CD14-positive monocyte (primary cell): Measurements from ENCODE around the gene NFKB2. TPM values are rescaled to one million over a fixed set of nuclear protein-coding genes. Genes with fewer than 3 reads are reported as not detected.

Experiments used
- DNase-seq, 3 donors: peaks; one replicate each; pipeline ENCODE4 v3.0.0-alpha.2; 2011 to 2022
- H2AFZ ChIP-seq: 2 replicates; pipeline ENCODE4 v1.6.0; 2012; ENCODE audit warnings: mild to moderate bottlenecking, low read depth, low read length, inconsistent platforms; ENCODE audit not compliant: insufficient read depth, poor library complexity, severe bottlenecking
- H3K27ac ChIP-seq, 2 donors: 1 replicate in 1 of 2; 2 replicates in 1 of 2; pipeline ENCODE4 v1.5.1; 2012 to 2013; ENCODE audit warnings: low read length in 2 of 2, control low read depth in 1 of 2, inconsistent platforms in 1 of 2, low read depth in 1 of 2, mild to moderate bottlenecking in 1 of 2
- H3K27me3 ChIP-seq, 2 donors: one replicate each; pipeline versions ENCODE4 v1.6.0 to v1.6.1; 2011 to 2013; ENCODE audit warnings: low read length in 2 of 2; ENCODE audit not compliant: control insufficient read depth in 2 of 2, insufficient read depth in 2 of 2
- H3K36me3 ChIP-seq, 2 donors: replicated peaks in 1 of 2; 1 replicate in 1 of 2; 2 replicates in 1 of 2; pipeline versions ENCODE4 v1.5.1 to v1.6.1; 2012 to 2013; ENCODE audit warnings: low read length in 2 of 2, control low read depth in 1 of 2, inconsistent platforms in 1 of 2, mild to moderate bottlenecking in 1 of 2; ENCODE audit not compliant: insufficient read depth in 2 of 2, control insufficient read depth in 1 of 2
- H3K4me1 ChIP-seq, 2 donors: 1 replicate in 1 of 2; 2 replicates in 1 of 2; pipeline versions ENCODE4 v1.5.1 to v1.6.1; 2012 to 2013; ENCODE audit warnings: low read length in 2 of 2, control low read depth in 1 of 2, inconsistent platforms in 1 of 2, mild to moderate bottlenecking in 1 of 2, moderate library complexity in 1 of 2; ENCODE audit not compliant: insufficient read depth in 2 of 2, control insufficient read depth in 1 of 2
- H3K4me2 ChIP-seq: replicated peaks from 2 replicates; pipeline ENCODE3; 2012; ENCODE audit warnings: low read length, moderate library complexity, mild to moderate bottlenecking; ENCODE audit not compliant: poor library complexity, severe bottlenecking; ENCODE audit errors: extremely low read depth
- H3K4me3 ChIP-seq, 3 experiments: fragments of 200-600 bp in 1 of 3; sonication (generic) in 1 of 3; replicated peaks in 1 of 3; 1 replicate in 2 of 3; 2 replicates in 1 of 3; pipeline ENCODE4 v1.5.1; 2011 to 2013; ENCODE audit warnings: low read length in 3 of 3, mild to moderate bottlenecking in 3 of 3, control low read depth in 2 of 3, low read depth in 2 of 3, inconsistent platforms in 1 of 3, moderate library complexity in 1 of 3
- H3K79me2 ChIP-seq: 2 replicates; pipeline ENCODE4 v1.6.0; 2012; ENCODE audit warnings: mild to moderate bottlenecking, control low read depth, inconsistent platforms, low read length, moderate library complexity; ENCODE audit not compliant: insufficient read depth
- H3K9ac ChIP-seq: 2 replicates; pipeline ENCODE4 v1.6.0; 2017; ENCODE audit warnings: low read length, mild to moderate bottlenecking; ENCODE audit not compliant: insufficient read depth, poor library complexity, severe bottlenecking
- H3K9me3 ChIP-seq, 2 donors: replicated peaks in 1 of 2; 1 replicate in 1 of 2; 2 replicates in 1 of 2; pipeline versions ENCODE4 v1.5.1 to v1.6.1; 2012 to 2013; ENCODE audit warnings: low read length in 2 of 2, control low read depth in 1 of 2; ENCODE audit not compliant: control insufficient read depth in 1 of 2, insufficient read depth in 1 of 2
- H4K20me1 ChIP-seq: 2 replicates; pipeline ENCODE4 v1.6.0; 2012; ENCODE audit warnings: mild to moderate bottlenecking, low read length, control low read depth, moderate library complexity; ENCODE audit not compliant: insufficient read depth
- H3K27ac Mint-ChIP-seq, 7 donors: one replicate each; pipeline ENCODE4 v1.8.0; 2020; ENCODE audit warnings: mild to moderate bottlenecking in 7 of 7, mixed read lengths in 7 of 7, moderate library complexity in 6 of 7, inconsistent platforms in 2 of 7
- H3K27me3 Mint-ChIP-seq, 3 donors: one replicate each; pipeline ENCODE4 v1.8.0; 2021 to 2022; ENCODE audit warnings: low read depth in 3 of 3, mild to moderate bottlenecking in 3 of 3, mixed read lengths in 3 of 3, moderate library complexity in 3 of 3, inconsistent platforms in 1 of 3
- H3K36me3 Mint-ChIP-seq, 2 donors: one replicate each; pipeline ENCODE4 v1.8.0; 2020; ENCODE audit warnings: mixed read lengths in 2 of 2, inconsistent platforms in 1 of 2, mild to moderate bottlenecking in 1 of 2
- H3K4me1 Mint-ChIP-seq: one replicate; pipeline ENCODE4 v1.8.0; 2020; ENCODE audit warnings: mild to moderate bottlenecking, mixed read lengths
- H3K4me3 Mint-ChIP-seq, 2 donors: one replicate each; pipeline ENCODE4 v1.8.0; 2020; ENCODE audit warnings: mild to moderate bottlenecking in 2 of 2, mixed read lengths in 2 of 2, moderate library complexity in 1 of 2
- H3K9me3 Mint-ChIP-seq, 7 donors: one replicate each; pipeline ENCODE4 v1.8.0; 2020 to 2022; ENCODE audit warnings: mixed read lengths in 7 of 7, mild to moderate bottlenecking in 6 of 7, moderate library complexity in 6 of 7, inconsistent platforms in 2 of 7
- WGBS: methylation state at CpG from one replicate; pipeline ENCODE4 v1.1.5; 2013; ENCODE audit warnings: missing lambda C conversion rate; ENCODE audit not compliant: insufficient coverage; 5-methylcytosine and 5-hydroxymethylcytosine counted together
- intact Hi-C, 2 donors: fragments of 100-400 bp; cut with micrococcal nuclease; formaldehyde crosslinking; loops; one replicate each; pipeline versions ENCODE4 v1.15.0 to v1.15.1; 2023
- polyA plus RNA-seq, 3 donors: library from polyadenylated mRNA; depleted of rRNA in 1 of 3; unstranded in 2 of 3; stranded (reverse) in 1 of 3; fragments of 300-500 nt in 2 of 3; fragments of >200 nt in 1 of 3; fragmentation: Illumina TruSeq in 2 of 3; gene quantifications; 1 replicate in 2 of 3; 2 replicates in 1 of 3; pipeline ENCODE4 v1.2.3, GENCODE V29; 2012 to 2021
- TF ChIP-seq, protein P1 (sequence below): fragments of 200-600 bp; IDR thresholded peaks from one replicate; pipeline ENCODE4 v1.8.0; 2022; ENCODE audit warnings: antibody characterized with exemption, mild to moderate bottlenecking

Gene NFKB2
- polyA plus RNA-seq, 3 donors, result 6.8 to 111 (median 15.0) TPM

DNA sequence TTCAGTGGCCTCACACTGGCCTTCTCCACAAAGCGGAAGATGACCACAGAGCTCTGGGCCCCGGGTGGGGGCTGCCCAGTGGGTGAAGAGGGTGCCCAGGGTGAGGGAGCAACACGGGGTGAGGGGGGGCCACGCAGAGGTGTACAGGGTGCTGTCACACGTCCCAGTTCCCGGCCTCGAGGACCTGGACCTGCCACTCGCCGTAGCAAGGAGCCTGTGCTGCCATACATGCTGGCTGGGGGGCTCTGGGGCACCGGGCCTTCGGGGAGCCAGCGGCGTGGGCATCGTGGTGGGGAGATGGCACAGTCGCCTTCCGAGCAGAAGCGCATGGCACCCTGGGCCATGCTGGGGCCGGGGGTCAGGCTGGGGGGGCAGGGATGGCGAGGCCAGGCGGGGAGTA lies 21.2 kb downstream of the NFKB2 start:
- Histone ChIP-seq H3K27me3 (peaks cover 19 to 49% of the 10 kb centered on the region in 2 donors), H3K4me3 (no peak overlapping the region), H3K36me3 (no peaks in the 10 kb centered on the region), H3K4me2 (no peak overlapping the region), H3K9ac (no peak overlapping the region), H3K79me2 (peaks cover 6% of the 10 kb centered on the region), H3K9me3 (peaks cover 0 to 1% of the 10 kb centered on the region in 2 donors), H4K20me1 (peaks cover under 1% of the 10 kb centered on the region), H3K27ac (no peak overlapping the region), H2AFZ (no peak overlapping the region), H3K4me1 (peaks cover 17 to 24% of the 10 kb centered on the region in 2 donors)
- DNase-seq, result no peak
- Mint-ChIP-seq H3K27ac (no peak overlapping the region), H3K27me3 (peaks cover 38 to 65% (median 40%) of the 10 kb centered on the region in 3 donors), H3K4me3 (no peak overlapping the region), H3K36me3 (no peaks in the 10 kb centered on the region), H3K9me3 (peaks cover 0 to 7% (median 4%) of the 10 kb centered on the region in 7 donors), H3K4me1 (peaks cover 22% of the 10 kb centered on the region)
- TF ChIP-seq, protein P1, sequence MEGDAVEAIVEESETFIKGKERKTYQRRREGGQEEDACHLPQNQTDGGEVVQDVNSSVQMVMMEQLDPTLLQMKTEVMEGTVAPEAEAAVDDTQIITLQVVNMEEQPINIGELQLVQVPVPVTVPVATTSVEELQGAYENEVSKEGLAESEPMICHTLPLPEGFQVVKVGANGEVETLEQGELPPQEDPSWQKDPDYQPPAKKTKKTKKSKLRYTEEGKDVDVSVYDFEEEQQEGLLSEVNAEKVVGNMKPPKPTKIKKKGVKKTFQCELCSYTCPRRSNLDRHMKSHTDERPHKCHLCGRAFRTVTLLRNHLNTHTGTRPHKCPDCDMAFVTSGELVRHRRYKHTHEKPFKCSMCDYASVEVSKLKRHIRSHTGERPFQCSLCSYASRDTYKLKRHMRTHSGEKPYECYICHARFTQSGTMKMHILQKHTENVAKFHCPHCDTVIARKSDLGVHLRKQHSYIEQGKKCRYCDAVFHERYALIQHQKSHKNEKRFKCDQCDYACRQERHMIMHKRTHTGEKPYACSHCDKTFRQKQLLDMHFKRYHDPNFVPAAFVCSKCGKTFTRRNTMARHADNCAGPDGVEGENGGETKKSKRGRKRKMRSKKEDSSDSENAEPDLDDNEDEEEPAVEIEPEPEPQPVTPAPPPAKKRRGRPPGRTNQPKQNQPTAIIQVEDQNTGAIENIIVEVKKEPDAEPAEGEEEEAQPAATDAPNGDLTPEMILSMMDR, result no peak
- 91% methylated on average over 20 of the region's 20 CpGs for WGBS
- intact Hi-C loops, result no loop called here

DNA sequence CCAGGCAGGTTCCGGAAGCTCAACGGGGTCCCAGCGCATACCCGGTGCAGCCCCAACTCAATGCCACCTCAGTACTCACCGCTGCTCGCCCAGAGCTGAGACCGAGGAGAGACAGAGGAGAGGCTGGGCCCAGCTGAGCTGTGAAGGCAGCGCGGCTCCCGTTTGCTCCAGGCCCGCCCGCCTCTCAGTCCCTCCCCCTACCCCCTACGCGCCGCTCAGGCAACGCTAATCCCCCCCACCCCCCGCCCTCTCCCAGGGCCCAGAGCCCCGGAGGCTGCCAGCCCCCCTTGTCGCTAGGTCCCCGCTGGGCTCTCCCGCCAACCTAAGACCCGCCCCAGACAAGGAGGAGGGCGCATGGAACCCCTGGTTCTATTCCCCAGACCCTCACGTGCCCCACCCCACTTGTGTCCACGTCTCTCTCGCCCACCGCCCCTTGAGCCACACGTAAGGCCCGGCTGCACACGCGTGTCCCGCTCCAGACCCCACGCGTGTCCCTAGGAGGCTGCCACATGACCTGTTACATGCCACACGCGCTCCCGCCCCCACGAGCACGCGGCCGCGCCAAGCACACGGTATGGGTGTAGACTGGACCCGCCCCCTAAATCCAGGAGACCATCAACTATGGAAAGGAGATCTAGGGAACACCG lies 23.2 kb downstream of the NFKB2 start, which contains the start of gene PSD:
TSS of gene PSD (minus strand) at position 164 of the 647 bp plus-strand sequence. CDS start 1,747 bp downstream, outside the sequence.
- H3K9me3 Mint-ChIP-seq, result peaks cover 0 to 7% (median 4%) of the 10 kb centered on the region in 7 donors
- H4K20me1 ChIP-seq, result peaks cover 16% of the 10 kb centered on the region
- H2AFZ ChIP-seq, result no peak within 1 kb of the TSS
- peak within 1 kb of the TSS in 1 of 7 donors; percentile 75 for H3K27ac Mint-ChIP-seq
- H3K4me1 ChIP-seq, result peaks cover 33 to 41% of the 10 kb centered on the region in 2 donors
- H3K27me3 ChIP-seq, result peaks cover 11 to 28% of the 10 kb centered on the region in 2 donors
- H3K36me3 Mint-ChIP-seq, result peaks cover 4 to 10% of the 10 kb centered on the region in 2 donors
- H3K36me3 ChIP-seq, result peaks cover 8 to 9% of the 10 kb centered on the region in 2 donors
- peaks cover 24 to 46% (median 28%) of the 10 kb centered on the region in 3 donors for H3K27me3 Mint-ChIP-seq
- H3K79me2 ChIP-seq, result peaks cover 14% of the 10 kb centered on the region
- peak within 1 kb of the TSS; percentile 31 to 97 for H3K4me3 Mint-ChIP-seq
- no peaks in the 10 kb centered on the region for H3K9me3 ChIP-seq
- WGBS, result 9% methylated on average over 28 of the region's 45 CpGs
- peak within 1 kb of the TSS in 1 of 3 experiments; percentile 96 for H3K4me3 ChIP-seq
- intact Hi-C loops, result no loop called here
- H3K4me2 ChIP-seq, result peak within 1 kb of the TSS; percentile 98
- H3K9ac ChIP-seq, result no peak within 1 kb of the TSS
- TF ChIP-seq, protein P1, result no peak
- H3K4me1 Mint-ChIP-seq, result peaks cover 38% of the 10 kb centered on the region
- DNase-seq, result peak in 1 of 3 donors; percentile 8
- H3K27ac ChIP-seq, result no peak within 1 kb of the TSS
